ENCODE data around the gene TOP3B. TPM values are rescaled to one million over a fixed set of nuclear protein-coding genes. Genes with fewer than 3 reads are reported as not detected.

TOP3B gene, protein sequence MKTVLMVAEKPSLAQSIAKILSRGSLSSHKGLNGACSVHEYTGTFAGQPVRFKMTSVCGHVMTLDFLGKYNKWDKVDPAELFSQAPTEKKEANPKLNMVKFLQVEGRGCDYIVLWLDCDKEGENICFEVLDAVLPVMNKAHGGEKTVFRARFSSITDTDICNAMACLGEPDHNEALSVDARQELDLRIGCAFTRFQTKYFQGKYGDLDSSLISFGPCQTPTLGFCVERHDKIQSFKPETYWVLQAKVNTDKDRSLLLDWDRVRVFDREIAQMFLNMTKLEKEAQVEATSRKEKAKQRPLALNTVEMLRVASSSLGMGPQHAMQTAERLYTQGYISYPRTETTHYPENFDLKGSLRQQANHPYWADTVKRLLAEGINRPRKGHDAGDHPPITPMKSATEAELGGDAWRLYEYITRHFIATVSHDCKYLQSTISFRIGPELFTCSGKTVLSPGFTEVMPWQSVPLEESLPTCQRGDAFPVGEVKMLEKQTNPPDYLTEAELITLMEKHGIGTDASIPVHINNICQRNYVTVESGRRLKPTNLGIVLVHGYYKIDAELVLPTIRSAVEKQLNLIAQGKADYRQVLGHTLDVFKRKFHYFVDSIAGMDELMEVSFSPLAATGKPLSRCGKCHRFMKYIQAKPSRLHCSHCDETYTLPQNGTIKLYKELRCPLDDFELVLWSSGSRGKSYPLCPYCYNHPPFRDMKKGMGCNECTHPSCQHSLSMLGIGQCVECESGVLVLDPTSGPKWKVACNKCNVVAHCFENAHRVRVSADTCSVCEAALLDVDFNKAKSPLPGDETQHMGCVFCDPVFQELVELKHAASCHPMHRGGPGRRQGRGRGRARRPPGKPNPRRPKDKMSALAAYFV
- polyA plus RNA-seq (ENCODE audit: insufficient read length): 18.3 TPM

DNA sequence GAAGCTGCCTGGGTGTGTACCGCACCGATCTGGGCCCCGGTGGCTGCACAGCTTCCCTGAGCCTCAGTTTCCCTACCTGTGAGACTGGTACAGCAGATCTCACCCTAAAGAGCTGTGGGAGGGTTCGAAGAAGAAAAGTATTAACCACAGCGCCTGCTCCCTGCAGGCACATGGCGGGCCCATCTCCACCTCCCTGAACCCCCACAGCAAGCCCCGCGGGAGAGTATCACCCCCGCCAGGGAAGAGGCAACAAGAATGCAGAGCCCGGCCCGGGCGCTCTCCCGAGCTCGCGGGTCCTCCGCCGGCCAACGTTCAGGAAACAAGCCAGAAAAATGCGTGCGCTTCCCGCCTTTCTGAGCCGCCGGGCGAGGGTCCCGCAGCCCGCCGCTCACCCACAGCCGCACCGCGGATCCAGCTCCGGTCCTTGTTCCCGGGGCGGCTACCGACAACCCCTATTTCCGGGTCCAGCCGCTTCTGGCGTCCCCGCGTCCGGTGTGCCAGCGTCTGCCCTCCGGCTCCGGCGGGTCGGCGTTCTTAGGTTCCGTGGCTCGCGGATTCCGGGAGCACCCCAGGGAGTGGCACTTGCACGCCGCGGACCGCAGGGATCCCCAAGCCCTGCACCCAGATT, at the start of gene TOP3B:
TOP3B (minus strand) TSS at position 450 of the 628 bp plus-strand sequence. CDS start 7,078 bp downstream, outside the sequence.
- peak; percentile 44 for DNase-seq (ENCODE audit: low read depth)

DNA sequence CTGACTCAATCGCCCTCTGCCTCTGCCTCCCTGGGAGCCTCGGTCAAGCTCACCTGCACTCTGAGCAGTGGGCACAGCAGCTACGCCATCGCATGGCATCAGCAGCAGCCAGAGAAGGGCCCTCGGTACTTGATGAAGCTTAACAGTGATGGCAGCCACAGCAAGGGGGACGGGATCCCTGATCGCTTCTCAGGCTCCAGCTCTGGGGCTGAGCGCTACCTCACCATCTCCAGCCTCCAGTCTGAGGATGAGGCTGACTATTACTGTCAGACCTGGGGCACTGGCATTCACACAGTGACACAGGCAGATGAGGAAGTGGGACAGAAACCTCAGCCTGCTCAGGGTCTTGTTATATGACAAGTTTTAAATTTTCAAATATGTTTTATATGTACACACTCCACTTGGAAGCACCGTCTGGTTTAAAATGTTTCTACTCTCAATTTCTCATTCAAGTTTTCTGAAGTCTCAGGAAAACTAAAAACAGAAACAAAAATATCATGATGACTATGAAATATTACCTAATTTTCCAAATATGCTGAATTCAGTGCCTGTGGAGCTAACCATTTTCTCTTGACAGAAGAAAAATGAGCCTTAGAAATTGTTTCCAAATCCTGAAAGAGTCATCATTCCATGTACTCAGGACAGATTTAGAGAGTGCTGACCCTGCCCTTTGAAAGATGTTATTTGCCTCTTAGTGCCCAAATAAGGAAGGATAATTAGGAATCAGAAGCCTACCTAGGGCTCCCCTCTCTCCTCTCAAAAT, 48.8 kb upstream of the TOP3B start:
- DNase-seq (ENCODE audit: low read depth): no peak

DNA sequence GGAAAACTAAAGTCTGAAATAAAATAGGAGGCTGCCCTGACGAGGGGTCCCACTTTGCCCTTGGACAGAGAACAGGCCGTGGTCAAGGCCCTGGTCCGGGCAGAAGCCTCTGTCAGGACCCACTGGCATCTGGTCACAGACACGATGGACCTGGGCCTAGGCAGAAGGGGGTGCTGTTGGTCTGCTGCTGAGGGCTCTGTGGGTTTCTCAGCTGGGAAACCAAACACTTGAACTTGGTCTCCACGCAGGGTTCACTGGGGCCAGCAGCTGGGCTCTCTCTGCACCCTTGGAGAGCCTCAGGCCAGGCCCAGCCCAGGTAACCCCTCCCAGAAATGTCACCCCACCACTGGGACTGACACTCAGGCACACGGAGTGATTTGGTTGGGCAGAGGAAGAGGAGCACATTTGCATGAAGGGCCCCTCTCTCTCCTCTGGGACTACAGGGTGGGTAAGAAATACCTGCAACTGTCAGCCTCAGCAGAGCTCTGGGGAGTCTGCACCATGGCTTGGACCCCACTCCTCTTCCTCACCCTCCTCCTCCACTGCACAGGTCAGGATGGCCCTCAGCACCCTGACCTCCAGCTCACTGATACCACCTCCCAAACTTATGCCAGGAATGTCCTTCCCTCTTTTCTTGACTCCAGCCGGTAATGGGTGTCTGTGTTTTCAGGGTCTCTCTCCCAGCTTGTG, 48.1 kb upstream of the TOP3B start:
- DNase-seq (ENCODE audit: low read depth): no peak

DNA sequence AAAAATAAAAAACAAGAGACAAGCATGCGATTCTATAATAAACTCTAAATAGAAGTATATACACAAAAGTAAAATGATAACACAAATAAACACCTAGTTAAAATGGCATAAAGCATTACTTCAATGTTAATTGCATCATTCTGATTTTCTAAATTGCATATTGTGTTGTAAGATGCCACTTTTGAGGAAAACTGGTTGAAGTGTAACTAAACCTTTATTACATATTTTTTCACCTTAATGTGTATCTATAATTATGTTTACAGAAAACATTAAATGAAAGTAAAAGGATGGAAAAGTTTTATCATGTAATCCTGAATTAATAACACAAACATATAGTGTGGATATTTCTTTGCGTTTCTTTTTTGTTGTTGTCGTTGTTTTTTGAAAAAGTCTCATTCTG, 45.4 kb upstream of the TOP3B start:
- DNase-seq (ENCODE audit: low read depth): no peak

DNA sequence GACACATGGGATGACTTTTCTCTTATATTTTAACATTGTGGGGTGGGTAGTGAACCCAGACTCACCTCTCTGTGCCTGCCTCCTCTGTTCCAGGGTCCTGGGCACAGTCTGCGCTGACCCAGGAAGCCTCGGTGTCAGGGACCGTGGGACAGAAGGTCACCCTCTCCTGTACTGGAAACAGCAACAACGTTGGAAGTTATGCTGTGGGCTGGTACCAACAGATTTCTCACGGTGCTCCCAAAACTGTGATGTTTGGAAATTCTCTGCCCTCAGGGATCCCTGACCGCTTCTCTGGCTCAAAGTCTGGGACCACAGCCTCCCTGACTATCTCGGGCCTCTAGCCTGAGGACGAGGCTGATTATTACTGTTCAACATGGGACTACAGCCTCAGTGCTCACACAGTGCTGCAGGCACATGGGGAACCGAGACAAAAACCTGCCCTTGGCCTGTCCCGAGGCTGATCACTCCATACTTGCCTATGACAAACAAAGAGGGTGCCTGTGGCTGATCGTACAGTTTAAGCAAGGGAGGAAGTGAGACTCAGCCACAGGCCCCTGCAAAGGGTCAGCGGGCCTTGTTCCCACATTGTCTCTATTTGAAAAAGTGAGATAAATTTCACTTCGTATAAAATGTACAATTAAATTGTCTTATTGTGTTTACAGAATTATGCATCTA, 43.7 kb upstream of the TOP3B start:
- no peak for DNase-seq (ENCODE audit: low read depth)

DNA sequence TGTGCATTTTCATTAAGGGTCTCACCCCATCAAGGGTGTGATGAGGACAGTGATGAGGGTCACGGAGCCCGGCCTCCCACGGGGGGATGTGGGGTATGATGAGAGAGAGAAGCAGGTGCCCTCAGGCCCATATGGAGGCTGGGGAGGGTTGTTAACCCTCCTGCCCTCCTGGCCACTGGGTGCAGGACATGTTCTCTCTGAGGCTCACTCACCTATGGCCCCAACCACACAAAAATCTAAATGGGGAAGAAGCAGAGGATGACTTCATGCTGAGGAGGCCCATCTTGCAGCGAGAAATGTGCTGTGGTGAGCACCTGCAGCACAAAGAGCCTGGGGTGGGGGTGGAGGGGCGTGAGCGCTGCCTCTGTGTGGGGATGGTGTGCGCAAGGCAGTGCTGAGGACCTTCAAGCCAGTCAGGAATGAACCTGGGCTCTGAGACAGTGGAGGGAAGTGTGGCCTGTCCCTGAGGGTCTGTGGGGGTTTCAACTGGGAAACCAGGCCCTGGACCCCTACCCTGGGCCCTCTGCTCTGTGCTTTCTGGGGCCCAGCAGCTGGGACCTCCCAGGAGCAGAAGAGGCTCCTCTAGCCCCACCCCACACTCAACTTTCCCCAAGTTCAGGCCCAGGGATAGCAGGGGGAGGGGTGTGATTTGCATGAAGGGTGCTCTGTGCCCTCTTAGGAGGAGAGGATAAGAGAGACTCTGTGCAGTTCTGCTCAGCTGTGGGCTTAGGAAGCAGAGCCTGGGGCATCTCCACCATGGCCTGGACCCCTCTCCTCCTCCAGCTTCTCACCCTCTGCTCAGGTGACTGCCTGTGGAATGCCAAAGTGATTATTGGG, 43.0 kb upstream of the TOP3B start:
- DNase-seq (ENCODE audit: low read depth): no peak

DNA sequence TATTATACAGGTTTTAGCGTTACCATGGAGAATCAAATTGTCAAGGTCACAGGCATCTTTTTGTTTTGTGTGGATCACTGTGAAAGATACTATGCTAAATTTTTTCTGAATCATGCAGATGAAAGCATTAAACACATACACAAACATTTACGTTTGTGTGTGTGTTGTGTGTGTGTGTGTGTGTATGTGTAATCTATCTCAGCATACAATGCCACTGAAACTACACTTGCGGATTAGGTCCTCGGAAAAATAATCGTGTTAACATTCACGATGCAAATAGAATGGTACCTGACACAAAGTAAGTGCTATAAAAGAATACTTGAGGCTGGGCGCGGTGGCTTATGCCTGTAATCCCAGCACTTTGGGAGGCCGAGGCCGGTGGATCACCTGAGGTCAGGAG, 41.9 kb upstream of the TOP3B start:
- no peak for DNase-seq (ENCODE audit: low read depth)

DNA sequence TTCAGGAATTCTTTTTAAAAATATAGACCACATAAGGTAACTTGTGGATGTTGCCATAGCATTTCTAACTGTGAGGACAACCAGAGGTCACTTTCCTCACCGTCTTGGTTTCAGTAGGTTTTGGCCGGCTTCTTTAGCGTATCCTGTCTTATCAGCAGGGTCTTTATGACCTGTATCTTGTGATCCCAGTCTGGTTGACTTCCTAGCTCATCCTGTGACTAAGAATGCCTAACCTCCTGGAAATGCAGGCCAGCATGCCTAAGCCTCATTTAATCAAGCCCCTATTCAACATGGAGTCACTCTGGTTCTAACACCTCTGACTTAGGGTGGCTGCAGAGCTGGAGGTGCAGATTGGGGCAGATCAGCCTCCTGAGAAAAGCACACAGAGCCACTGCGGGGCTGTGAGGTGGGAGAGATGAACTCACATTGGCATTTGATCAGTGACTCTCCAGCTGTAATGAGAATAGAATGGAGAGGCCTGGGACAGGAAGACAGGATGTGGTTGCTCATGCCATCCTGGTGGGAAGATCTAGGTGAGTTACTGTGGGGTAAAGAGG, 41.1 kb upstream of the TOP3B start:
- no peak for DNase-seq (ENCODE audit: low read depth)

DNA sequence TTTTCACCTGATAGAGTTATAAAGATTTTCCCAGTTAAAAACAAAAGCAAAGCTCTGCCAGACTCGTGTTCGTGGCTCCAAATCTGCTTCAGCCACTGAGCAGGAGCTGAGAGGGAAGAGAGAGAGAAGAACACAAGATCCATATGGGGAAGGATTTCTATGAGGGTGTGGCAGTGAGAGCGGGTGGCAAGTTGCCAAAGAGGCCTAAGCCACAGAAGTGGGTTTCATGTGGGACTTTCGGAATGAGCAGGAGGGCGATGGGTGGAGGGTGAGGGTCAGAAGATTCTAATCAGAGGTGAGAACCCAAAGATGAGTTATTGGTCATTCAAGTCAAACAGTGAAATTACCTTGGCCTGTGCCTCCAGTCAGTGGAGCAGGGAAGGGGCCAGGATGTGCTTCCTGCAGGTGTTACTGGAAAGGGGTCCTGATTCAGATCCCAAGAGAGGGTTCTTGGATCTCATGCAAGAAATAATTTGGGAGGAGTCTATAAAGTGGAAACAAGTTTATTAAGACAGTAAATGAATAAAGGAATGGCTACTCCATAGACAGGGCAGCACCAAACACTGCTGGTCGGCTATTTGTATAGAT, 40.5 kb upstream of the TOP3B start:
- DNase-seq (ENCODE audit: low read depth): no peak

DNA sequence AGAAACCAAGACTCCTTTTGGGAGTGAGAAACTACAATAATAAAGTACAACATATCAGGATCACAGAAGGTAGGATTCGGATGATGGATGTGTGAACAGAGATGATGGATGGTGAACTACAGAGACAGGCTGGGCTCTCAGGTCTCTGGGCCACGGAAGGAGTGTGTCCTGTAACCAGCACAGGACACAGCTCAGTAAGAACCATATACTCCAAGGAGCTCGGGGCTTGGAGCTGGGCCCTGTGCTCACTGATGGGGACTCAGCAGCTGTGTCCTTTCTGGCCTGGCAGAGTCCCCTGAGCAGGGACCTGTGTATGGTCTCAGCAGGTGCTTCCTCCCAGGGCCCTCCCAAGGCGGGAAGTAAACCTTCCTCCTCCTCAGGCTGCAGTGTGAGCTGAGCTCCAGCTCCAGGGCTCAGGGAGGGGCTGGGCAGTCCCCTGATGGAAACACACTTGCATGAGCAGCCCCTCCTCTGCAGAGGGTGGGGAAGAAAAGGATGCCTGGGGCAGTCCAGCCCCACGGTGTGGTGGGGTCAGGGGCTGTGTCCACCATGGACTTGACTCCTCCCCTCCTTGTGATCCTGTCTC, 39.8 kb upstream of the TOP3B start:
- DNase-seq (ENCODE audit: low read depth): no peak

DNA sequence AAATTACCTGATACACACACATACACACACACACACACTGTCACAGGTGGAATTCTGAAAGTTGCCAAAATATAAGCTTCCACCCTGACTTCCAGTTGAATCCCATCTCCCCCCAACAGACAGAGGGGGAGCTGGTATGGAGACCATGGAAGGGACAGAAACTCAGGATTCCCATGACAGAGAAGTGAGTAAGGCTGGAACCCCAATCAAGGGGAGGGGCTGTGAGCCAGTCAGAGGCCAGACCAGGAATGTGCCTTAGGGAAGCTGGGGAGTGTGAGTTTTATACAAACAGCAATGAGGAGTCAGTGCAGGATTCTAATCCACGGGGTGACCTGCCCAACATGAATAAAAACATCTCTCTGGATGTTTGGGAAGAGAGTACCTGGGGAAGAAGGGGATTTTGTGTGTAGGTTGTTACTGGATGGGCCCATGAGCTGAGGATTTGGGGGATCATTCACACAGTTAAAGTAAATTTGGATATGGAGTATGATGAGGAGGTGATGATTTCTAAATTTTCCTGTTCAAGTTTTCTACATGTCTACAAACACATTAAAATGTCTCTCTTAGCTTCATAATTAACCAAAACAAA, 38.7 kb upstream of the TOP3B start:
- no peak for DNase-seq (ENCODE audit: low read depth)

DNA sequence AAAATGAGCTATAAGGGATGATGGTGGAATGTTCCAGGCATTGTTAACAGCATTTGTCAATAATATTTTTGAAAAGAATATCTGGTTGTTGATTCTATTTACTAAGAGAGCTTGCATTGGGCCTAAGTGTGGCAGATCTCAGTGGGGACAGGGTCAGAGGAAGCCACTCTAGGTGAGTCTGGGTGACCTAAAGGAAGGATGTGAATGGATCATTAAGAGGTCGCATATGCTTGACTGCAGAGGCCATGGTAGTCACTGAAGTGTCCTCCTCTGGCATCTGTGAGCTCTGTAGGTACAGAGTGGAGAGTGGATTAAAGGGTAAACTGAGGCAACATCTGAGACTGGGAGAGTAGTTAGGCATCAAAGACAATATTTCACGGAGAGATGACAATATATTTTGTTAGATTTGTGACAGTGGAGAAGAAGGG, 37.9 kb upstream of the TOP3B start:
- DNase-seq (ENCODE audit: low read depth): no peak

DNA sequence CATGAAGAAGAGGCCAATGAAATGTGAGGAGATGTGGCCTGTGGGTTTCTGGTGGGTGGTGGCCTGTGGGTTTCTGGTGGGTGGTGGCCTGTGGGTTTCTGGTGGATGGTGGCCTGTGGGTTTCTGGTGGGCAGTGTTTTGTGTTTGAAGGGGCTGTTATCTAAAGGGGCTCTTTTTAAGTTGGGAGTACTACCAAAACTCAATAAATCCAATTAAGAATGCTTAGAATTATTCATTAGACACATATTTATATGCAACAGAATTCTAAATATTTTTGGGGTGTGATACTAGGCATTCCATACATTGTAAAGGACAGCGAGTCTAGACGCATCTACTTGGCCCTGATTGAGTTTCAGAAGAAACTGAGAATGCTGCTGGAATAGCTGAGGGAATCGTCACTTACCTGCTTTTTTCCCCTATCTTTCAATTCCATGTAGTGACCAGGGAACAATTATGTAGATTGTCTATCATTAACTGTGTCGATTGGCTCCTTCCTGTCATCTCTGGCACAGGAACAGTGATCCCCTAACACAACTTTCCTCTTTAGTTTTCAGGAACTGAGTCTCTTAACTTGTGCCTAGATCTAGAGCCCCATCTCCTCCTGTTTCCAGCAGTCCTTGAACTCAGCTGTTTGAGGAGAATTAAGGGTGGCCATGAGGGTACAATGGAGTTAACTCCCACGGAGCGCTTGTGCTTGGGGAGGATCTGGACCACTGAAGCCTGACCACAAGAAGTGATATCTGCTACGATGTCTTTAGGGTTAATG, 37.3 kb upstream of the TOP3B start:
- no peak for DNase-seq (ENCODE audit: low read depth)

DNA sequence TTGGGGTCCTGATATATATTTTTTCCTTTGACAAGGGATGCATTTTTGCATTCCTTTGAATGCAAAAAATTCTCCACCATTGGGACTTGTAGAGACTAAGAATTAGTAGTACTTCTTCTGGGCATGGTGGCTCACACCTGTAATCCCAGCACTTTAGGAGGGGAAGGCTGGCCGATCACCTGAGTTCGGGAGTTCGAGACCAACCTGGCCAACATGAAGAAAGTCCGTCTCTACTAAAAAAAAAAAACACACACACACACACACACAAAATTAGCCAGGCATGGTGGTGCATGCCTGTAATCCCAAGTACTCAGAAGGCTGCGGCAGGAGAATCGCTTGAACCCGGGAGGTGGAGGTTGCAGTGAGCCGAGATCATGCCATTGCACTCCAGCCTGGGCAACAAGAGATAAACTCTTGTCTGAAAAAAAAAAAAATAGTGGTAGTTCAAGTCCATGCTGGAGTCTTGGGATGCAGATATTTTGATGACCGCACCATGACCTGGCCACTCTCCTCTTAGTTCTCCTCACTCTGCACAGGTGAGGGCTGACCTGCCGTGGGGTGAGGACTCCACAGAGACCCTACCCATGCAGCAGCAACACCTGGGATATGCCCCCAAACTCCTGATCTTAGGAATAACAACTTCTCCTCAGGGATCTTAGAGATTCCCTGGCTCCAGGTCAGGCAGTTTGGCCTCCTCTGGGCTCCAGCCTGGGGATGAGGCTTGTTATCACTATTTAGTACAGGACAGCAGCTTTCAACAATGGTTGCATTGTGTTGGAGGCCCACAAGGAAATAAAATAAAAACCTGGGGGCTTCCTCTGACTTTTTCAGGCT, 36.5 kb upstream of the TOP3B start:
- DNase-seq (ENCODE audit: low read depth): no peak

DNA sequence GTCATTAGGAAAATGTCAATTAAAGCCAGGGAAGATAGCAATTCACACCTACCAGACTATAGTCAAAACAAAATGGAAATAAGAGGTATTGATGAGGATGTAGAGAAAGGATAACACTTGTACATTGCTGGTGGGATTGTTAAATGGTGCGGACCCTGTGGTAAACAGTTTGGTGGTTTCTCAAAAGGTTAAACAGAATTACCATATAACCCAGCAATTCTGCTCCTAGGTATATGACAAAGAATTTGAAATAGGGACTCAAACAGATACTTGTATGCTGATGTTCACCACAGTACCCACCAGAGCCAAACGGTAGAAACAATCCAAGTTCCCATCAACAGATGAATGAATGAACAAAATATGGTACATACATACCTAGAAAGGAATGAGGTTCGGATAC, 33.0 kb upstream of the TOP3B start:
- no peak for DNase-seq (ENCODE audit: low read depth)

DNA sequence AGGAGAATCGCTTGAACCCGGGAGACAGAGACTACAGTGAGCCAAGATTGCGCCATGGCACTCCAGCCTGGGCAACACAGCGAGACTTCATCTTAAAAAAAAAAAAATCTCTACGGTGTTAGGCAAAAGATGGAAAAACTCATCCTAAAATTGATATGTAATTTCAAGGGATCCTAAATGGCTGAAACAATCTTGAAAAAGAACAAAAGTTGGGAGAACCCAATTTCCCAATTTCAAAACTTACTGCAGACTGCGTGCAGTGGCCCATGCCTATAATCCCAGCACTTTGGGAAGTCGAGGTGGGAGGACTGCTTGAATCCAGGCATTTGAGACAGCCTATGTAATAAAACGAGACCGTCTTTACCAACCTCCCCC, 31.7 kb upstream of the TOP3B start:
- DNase-seq (ENCODE audit: low read depth): no peak

Measured in forelimb muscle (tissue), 1 donor.